Hindlimb muscle (tissue), 1 donor: ENCODE data around the gene ZNF25. TPM values are rescaled to one million over a fixed set of nuclear protein-coding genes. Genes with fewer than 3 reads are reported as not detected.
"Not testable (repeated sequence)": the region's sequence is repeated elsewhere in the genome, so short reads cannot be mapped to it uniquely, and the experiment has no call there.

ENCODE experiments used
- DNase-seq: peaks from one replicate; pipeline ENCODE4 v3.0.0-alpha.2; 2013
- polyA plus RNA-seq: library from polyadenylated mRNA; unstranded; fragments of 120-200 nt; gene quantifications from one replicate; pipeline ENCODE4 v1.2.1, GENCODE V29; 2013; ENCODE audit not compliant: insufficient read length

Gene ZNF25
- polyA plus RNA-seq, 1 donor = 11.9 TPM

GRCh38 chr10:37937864-37938263 lies 38.6 kb downstream of the ZNF25 start:
- no peak for DNase-seq

DNA sequence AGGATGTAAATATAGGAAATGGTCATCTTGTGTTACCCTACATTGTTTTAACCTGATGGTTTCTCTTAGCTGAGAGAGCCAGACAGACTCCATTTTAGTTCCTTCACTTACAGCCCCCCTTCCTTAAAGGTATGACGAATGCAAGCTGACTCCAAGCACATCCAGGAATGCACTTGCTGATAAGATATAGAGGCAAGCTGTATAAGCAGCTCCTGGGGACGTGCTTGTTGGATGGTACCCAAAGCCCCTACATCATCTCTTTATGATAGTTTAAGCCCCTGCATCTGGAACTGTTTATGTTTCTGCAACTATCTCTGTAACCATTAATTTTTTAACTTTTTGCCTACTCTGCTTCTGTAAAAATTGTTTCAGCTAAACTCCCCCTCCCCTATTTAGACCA lies 41.7 kb downstream of the ZNF25 start:
- no peak for DNase-seq

DNA sequence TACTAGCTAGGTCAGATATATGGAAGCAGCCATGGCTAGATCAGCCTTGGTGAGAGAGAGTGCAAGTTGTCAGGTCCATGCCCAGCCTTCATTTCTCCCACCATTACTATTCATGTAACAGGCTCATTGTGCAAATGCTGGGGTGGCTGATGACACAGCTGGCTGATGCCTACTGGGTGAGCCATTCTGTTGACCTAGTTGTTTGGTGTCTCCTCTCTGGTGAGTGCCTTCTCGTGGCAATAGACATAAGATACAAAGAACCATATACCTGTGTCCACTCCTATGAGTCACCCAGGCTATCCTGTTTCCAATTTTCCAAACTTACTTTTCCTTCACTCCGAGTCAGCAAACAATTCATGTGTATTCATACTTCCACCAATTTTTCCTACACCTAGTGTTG lies 46.0 kb downstream of the ZNF25 start:
- DNase-seq = no peak

- DNase-seq = not testable (repeated sequence)
These were observed 68.3 kb downstream of the ZNF25 start for GRCh38 chr10:37908165-37908564.

- DNase-seq = no peak
These were observed 70.1 kb downstream of the ZNF25 start for GRCh38 chr10:37906382-37906781.

Other genes starting within 250 kb of the ZNF25 start
- gene ZNF248, start 119.0 kb downstream of the ZNF25 start, polyA plus RNA-seq = 17.6 TPM
- 14.9 TPM for gene ZNF33A, start 34.0 kb upstream of the ZNF25 start, polyA plus RNA-seq
- gene ZNF37A, start 117.7 kb upstream of the ZNF25 start, polyA plus RNA-seq = 7.4 TPM